GM12872 (cell line): ENCODE results near the gene MT1A.
A peak's percentile ranks its signal among the peaks of the same experiment; 100 is the strongest.

ENCODE experiments used
- TF ChIP-seq, protein P1 (sequence below): IDR thresholded peaks from 3 replicates; pipeline ENCODE4 v1.5.1; 2011; ENCODE audit warnings: low read depth, mild to moderate bottlenecking, low read length, moderate library complexity; ENCODE audit not compliant: insufficient read depth

MT1A gene

DNA sequence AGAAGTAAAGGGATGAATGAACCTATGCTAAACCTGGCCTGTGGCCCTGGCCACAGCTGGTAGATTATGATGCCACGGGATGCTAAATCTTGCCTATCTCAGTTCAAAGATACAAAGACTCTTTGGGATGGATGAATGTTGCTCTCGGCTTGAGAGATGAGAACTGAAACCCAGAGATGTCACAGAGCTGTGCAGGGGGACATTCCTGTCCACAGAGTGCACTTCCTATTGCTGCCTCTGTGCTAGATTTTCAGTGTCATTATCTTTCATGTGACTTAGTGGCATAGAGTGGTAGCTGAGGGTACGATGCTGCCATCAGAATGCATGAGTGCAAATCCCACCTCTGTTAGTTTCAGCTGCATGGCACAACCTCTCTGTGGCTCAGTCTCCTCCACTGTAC, 8.3 kb upstream of the MT1A start:
- TF ChIP-seq, protein P1, sequence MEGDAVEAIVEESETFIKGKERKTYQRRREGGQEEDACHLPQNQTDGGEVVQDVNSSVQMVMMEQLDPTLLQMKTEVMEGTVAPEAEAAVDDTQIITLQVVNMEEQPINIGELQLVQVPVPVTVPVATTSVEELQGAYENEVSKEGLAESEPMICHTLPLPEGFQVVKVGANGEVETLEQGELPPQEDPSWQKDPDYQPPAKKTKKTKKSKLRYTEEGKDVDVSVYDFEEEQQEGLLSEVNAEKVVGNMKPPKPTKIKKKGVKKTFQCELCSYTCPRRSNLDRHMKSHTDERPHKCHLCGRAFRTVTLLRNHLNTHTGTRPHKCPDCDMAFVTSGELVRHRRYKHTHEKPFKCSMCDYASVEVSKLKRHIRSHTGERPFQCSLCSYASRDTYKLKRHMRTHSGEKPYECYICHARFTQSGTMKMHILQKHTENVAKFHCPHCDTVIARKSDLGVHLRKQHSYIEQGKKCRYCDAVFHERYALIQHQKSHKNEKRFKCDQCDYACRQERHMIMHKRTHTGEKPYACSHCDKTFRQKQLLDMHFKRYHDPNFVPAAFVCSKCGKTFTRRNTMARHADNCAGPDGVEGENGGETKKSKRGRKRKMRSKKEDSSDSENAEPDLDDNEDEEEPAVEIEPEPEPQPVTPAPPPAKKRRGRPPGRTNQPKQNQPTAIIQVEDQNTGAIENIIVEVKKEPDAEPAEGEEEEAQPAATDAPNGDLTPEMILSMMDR: peak; percentile 42; the same call in 2 of the 3 replicates

DNA sequence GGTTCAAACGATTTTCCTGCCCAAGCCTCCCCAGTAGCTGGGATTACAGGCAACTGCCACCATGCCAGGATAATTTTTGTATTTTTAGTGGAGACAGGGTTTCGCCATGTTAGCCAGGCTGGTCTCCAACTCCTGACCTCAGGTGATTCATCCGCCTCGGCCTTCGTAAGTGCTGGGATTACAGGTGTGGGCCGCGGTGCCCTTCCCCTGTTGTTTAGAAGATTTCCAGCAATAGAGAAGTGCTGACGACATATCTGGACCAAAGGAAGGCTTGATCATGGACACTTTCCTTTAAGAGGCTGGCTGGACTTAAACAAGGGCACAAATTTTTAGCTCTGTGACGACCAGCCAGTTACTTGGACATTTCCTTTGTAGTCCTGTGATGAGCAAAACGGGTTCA, 7.3 kb upstream of the MT1A start:
- TF ChIP-seq, protein P1: no peak

DNA sequence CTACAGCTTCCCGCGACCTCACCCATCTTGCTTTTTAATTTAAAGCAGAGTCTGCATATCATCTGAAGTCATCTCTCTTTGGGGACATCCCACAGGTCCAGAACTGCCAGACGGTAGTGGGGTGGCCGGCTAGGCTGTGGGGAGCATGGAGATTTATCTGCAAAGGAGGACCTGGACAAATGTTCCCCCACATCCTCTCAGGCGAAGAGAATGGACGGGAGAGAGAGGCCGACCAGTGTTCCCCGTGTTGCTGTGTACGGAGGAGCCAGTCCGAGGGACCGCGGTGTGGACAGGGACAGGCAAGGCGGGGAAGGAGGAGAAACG, 6.7 kb upstream of the MT1A start:
- TF ChIP-seq, protein P1: no peak

DNA sequence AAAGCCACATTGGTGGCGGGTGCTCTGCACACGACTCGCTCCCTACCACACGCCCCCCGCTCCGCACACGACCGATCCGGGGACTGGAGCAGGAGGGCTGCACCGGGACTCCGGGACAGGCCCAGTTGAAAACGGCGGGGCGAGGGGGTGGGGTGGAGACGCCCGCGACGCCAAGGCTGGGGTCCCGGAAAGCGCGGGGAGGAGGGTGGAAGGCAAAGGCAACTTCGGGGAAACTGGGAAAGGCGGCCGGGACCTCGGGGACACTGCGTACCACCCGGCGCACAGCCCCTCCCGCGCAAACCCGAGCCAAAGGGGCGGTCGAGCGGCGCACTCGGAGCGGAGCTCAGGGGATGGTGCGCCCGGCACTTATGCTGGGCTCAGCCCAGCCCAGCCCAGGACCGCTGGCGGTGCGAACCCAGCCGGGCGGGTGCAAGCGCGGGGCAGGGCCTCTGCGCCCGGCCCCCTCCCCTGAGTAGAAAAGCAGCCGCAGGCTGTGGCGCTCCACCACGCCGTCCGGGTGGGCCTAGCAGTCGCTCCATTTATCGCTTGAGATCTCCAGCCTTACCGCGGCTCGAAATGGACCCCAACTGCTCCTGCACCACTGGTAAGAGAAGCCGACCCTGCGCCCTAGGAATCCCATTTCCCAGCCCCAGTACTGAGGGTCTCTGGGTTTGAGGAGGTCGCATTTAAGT, 6.2 kb upstream of the MT1A start, which contains the start of gene MT1M:
Gene MT1M (plus strand): TSS at position 504 of the 692 bp plus-strand sequence. CDS start 73 bp downstream, at position 577.
- TF ChIP-seq, protein P1: no peak

DNA sequence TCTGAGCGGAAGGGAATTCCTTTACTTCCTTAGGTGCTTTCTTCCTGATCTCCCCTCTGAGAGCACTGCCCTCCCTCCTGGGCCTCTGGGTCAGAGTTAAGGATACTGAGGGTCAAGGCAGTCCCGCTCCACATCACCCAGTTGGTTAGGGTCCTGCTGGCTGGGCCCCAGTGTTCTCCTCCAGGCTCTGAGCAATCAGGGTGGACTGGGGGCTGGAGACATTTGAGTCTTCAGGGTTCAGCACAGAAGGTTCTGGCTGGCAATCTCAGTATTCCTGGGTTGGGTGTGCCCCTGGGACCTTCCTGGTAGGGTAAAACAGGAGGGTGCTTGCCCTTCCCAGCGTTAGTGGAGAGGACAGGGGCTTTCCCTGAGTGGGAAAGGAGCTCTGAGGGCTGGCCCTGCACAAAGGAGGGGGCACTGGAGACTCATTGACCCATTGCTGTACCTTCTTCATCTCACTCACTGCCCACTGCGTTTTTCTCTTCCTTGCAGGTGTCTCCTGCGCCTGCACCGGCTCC, 5.6 kb upstream of the MT1A start:
- TF ChIP-seq, protein P1: no peak

DNA sequence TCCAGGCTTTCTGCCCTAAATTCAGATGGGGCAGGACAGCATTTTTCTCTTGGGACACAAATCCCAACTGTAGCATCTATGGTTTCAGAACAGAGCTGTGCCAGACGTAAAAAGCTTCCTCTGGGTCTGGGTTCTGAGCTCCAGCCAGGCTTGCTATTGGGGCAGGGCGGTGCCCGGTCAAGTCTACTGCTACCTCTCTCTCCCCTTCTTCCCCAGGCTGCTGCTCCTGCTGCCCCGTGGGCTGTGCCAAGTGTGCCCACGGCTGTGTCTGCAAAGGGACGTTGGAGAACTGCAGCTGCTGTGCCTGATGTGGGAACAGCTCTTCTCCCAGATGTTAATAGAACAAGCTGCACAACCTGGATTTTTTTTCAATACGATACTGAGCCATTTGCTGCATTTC, 4.9 kb upstream of the MT1A start:
- TF ChIP-seq, protein P1: no peak

DNA sequence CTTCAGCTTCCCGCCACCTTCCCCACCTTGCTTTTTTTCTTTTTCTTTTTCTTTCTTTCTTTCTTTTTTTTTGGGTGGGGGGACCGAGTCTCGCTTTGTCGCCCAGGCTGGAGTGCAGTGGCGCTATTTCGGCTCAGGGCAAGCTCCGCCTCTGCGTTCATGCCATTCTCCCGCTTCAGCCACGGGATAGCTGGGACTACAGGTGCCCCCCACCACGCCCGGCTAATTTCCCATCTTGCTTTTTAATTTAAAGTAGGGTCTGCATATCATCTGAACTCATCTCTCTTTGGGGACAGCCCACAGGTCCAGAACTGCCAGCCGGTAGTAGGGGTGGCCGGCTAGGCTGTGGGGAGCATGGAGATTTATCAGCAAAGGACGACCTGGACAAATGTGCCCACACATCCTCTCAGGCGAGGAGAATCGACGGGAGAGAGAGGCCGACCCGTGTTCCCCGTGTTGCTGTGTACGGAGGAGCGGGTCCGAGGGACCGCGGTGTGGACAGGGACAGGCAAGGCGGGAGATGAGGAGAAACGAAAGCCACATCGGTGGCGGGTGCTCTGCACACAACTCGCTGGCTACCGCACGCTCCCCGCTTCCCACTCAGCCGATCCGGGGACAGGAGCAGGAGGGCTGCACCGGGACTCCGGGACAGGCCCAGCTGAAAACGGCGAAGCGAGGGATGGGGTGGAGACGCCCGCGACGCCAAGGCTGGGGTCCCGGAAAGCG, 3.6 kb upstream of the MT1A start:
- TF ChIP-seq, protein P1: no peak
